Measurements from ENCODE around the gene DLG4.

The DLG4 gene

DNA sequence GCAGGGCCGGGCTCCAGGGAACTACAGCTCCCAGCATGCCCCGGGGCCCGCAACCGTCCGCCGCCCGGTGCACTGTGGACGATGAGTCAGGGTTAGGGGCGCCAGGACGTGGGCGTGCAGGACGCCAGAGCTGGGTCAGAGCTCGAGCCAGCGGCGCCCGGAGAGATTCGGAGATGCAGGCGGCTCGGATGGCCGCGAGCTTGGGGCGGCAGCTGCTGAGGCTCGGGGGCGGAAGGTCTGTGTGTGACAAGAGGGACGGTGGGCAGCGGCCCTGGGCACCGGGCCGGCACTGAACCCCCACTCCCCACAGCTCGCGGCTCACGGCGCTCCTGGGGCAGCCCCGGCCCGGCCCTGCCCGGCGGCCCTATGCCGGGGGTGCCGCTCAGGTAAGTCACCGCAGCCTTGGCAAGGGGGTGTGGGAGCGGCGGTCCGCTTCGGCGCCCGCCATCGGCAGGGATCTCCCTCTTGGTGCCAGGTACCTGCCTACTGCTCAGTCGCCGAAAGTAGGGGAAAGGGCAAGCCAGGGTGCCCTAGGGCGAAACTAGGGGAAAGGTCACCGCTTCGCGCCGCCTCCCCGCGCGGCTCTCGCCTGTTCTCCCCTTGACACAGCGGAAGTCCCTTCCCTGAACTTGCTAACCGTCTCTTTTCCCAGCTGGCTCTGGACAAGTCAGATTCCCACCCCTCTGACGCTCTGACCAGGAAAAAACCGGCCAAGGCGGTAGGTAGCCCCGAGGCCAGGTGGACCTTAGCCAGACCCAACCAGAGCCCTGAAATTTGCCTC, at the start of gene DLG4, which contains the start of gene ACADVL:
Gene DLG4, minus strand, starts transcription at position 25 of the 781 bp plus-strand sequence.
Gene ACADVL, plus strand, starts transcription at position 127 of the 781 bp plus-strand sequence. Its CDS starts 47 bp downstream, at position 174.
- peak; percentile 75 to 86 for DNase-seq (ENCODE audit: low read depth in 2 of 2)

DNA sequence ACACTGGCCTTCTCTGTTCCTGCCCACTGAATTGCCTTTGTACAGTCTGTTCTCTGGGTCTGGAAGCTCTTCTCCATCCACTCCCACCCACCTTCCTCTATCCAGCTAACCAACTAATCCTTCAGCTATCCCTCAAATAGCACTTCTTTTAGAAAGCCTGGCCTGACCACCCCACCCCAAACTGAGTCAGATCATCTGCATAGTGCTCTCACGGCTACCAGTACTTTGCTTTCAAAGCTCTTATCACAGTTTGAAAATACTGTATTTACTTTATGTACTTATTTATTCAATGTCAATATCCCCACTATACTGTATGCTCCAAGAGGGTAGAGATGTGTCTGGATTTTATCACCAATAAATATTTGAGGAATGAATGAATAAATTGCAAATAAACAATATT, 47.1 kb upstream of the DLG4 start:
- no peak for DNase-seq (ENCODE audit: low read depth in 2 of 2)

GRCh38 chr17:7263801-7264078, 44.1 kb upstream of the DLG4 start:
- no peak for DNase-seq (ENCODE audit: low read depth in 2 of 2)

- no peak for DNase-seq (ENCODE audit: low read depth in 2 of 2)
Observed at GRCh38 chr17:7262935-7263800, 43.5 kb upstream of the DLG4 start.

GRCh38 chr17:7262192-7262934, 42.7 kb upstream of the DLG4 start, which contains the start of gene CLDN7:
Gene CLDN7, minus strand, starts transcription at chr17:7262478. Its CDS starts 435 bp downstream, at chr17:7262043.
- no peak for DNase-seq (ENCODE audit: low read depth in 2 of 2)

DNA sequence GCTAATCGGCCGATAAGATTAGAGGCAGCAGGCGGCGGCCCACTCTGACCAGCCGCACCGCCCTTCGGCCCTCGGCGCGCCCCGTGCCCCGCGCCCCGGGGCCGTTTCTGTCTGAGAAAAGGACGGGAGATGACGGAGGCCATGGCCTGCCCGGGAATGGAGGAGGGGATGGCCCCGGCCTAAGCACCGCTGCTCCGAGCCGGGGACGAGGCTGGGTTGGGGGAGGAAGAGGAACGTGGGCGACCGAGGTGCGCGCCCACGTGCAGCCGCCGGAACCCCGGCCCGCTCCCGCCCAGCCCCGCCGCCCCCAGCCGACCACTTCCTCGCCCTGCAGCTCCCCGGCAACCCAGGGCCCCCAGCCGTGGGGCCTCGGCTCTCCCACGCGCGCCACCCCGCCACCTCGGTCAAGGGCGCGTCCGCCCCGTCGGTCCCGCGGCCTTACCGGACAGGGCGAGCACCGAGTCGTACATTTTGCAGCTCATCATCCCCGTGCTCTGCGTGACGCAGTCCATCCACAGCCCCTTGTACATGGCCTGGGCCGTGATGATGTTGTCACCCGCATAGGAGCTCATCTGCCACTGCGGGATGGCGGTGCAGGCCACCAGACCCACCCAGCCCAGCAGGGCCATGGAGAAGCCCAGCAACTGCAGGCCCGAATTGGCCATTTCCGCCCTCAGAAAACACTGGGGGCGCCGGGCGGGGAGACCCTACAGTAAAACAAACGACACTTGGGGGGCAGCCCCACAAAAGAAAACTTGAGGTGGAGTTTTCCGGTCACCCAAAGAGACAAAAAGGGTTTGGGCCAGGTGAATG, 41.9 kb upstream of the DLG4 start:
- no peak for DNase-seq (ENCODE audit: low read depth in 2 of 2)

DNA sequence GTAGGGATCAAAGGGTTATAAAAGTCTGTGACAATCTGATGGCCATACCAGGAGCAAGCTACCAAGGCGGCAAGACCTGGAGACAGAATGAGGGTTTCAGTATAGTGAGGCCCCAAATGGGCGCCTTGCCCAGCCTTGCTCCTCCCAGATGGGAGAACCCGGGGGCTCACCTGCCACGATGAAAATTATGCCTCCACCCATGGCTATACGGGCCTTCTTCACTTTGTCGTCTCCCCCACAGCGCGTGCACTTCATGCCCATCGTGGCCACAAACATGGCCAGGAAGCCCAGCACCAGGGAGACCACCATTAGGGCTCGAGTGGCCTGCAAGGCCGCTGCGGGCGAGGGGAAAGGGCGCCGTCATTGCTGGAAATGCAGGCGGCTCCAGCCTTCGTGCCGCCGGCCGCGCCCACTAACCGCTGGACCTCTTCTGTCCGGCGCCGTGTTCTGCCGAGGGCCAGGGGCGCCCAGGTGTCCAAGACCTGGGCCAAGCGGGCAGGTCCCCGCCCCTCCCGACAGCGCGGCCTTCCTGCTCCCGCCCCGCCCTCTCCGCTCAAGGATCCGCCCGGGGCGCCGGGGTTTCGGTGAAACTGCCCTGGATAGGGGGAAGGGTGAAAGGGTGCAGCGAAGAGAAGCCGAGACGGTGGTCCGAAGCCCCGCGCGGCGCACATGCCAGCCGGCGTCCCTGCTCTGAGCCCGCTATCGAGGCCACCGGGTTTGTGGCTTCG, 41.2 kb upstream of the DLG4 start:
- no peak for DNase-seq (ENCODE audit: low read depth in 2 of 2)

DNA sequence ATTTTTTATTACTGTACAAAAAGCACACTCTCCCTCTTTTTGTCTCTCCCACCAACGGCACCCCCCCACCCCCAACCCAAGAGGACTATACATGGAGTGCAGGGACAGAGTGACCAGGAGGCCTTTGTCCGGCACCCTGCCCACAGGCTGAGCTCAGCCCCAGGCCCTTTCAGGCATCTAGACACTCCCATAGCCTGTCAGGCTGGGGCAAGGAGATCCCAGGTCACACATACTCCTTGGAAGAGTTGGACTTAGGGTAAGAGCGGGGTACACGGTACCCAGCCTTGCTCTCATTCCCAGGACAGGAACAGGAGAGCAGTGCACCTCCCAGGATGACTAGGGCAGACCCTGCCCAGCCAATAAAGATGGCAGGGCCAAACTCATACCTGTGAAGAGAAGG, 40.5 kb upstream of the DLG4 start:
- no peak for DNase-seq (ENCODE audit: low read depth in 2 of 2)

GRCh38 chr17:7259555-7259889, 39.9 kb upstream of the DLG4 start:
- no peak for DNase-seq (ENCODE audit: low read depth in 2 of 2)

- no peak for DNase-seq (ENCODE audit: low read depth in 2 of 2)
Observed at GRCh38 chr17:7258731-7259554, 39.3 kb upstream of the DLG4 start.

DNA sequence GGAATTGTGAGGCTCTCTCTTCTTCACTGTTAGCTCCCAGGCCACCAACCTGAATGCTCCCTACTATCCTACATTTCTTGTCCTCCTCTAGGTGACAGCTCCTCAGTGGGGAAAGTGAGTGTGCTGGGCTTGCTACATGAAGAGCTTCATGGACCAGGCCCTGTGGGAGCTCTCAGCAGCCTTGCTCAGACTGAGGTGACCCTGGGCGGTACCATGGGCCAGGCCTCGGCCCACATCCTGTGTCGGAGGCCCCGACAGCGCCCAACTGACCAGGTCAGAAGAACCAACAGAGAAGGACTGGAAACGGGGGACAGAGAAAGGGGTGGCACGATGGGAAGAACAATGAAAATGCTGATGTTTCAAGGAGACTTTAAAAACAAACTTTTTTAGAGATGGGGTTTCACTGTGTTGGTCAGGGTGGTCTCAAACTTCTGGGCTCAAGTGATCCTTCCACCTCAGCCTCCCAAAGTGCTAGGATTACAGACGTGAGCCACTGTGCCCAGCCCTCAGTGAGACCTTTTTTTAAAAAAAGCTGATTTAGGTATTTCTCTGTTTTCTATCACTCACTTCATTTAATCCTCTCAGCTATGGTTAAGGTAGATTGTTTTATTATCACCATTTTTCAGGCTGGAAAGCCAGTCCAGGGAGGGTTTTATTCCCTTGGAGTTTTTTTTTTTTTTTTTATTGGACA, 37.3 kb upstream of the DLG4 start:
- no peak for DNase-seq (ENCODE audit: low read depth in 2 of 2)

DNA sequence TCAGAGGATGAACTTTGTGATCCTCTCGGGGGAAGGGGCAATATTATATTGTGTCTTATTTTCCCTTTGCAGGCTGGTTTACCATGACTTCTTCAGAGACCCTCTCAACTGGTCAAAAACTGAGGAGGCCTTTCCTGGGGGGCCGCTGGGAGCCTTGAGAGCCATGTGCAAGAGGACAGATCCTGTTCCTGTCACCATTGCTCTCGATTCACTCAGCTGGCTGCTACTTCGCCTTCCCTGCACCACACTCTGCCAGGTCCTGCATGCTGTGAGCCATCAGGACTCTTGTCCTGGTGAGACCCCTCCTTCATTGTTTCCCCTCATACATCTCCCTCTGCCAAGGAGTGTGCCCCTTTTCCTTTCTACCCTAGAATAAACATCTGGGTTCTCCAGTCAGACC, 34.9 kb upstream of the DLG4 start:
- DNase-seq (ENCODE audit: low read depth in 2 of 2): no peak

DNA sequence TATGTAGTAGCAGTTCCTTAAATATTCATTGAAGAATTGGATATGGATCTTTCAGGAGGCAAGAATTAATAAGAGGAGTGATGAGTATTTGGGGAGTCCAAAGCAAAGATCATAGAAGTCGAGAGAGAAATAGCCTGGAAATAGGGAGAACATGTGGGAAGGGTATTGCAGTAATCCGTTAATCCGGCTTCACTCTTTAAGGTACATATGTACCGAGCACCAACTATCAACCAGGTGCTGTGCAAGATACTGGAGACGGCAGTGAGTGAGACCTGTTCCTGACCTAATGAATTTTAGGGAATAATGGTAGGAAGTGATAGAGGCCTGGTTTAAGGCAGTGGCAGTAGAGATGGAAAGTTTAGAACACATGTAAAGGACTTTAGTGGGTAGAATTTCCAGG, 33.4 kb upstream of the DLG4 start:
- DNase-seq (ENCODE audit: low read depth in 2 of 2): no peak

GRCh38 chr17:7252176-7253043, 32.8 kb upstream of the DLG4 start, which contains the start of gene ELP5:
Gene ELP5, plus strand, starts transcription at chr17:7252215. Its CDS starts 336 bp downstream, at chr17:7252551.
- peak; percentile 86 to 90 for DNase-seq (ENCODE audit: low read depth in 2 of 2)

DNA sequence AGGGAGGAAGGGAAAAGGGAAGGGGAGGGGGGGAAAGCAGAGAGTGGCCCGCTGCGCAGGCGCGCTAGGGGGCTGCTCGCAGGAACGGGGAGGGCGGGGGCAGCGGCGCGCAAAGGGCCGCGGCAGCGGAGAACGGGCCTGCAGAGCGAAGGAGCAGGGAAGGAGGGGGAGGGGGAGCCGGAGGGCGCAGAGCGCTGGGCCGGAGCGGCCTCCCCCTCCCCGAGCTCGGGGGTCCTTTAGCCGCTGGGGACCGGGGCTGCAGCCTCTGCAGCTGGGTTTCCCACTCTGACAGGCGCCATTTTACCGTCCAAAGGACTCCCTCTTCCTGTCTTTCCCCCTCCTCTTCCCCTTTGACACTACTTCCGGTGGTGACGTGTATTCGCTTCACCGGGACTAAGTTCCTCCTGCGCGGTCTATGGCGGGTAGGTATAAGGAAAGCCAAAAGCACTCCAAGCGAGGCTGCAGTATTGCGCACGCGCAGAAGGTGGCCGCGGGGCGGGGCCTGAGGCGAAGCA, 32.1 kb upstream of the DLG4 start, which contains the start of gene CTDNEP1:
Gene CTDNEP1, minus strand, starts transcription at position 74 of the 515 bp plus-strand sequence. CDS start 438 bp downstream, outside the sequence.
- DNase-seq (ENCODE audit: low read depth in 2 of 2): peak; percentile 97 to 100

GRCh38 chr17:7250695-7251627, 31.3 kb upstream of the DLG4 start:
- no peak for DNase-seq (ENCODE audit: low read depth in 2 of 2)

GRCh38 chr17:7249830-7250229, 30.2 kb upstream of the DLG4 start:
- DNase-seq (ENCODE audit: low read depth in 2 of 2): no peak
